ENCODE results near the gene GPC3.

GPC3 gene

DNA sequence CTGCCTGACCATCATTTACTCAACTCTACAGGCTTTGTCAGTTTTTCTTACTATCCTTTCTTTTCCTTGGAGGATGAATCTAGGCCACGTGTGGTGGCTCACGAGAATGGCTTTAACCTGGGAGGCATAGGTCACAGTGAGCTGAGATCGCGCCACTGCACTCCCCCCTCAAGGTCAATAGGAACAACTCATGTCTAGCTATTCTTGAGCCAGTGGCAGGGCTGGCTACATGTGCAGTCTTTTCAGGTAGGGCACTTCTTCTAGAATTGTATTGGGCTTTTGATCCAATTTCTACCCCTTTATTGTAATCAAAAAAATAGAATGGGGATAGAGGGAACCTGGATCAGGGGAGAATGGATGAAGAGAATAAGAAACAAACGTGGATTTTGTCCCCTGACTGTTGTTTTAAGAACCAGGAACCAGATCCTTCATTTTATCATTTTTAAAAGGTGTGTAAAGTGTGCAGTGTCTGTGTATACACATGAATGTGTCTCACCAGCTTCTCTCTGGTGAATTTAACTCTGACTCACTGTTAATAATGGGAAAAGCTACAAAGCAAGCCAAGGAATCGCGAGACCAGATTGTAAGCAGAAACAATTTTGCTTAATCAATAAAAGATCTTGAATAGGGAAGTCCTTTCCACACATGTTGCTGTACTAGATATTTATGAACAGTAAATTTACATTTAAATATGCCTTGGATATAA, 286.2 kb downstream of the GPC3 start:
- Mint-ChIP-seq H3K27ac (no peak overlapping the region), H3K9me3 (no peaks in the 10 kb centered on the region), H3K4me1 (ENCODE audit: low read depth) (no peaks in the 10 kb centered on the region), H3K4me3 (no peak overlapping the region), H3K36me3 (ENCODE audit: low read depth) (no peaks in the 10 kb centered on the region), H3K27me3 (no peaks in the 10 kb centered on the region)

GRCh38 chrX:133698298-133698697, 287.1 kb downstream of the GPC3 start:
- Mint-ChIP-seq H3K4me3 (no peak overlapping the region), H3K36me3 (ENCODE audit: low read depth) (no peaks in the 10 kb centered on the region), H3K4me1 (ENCODE audit: low read depth) (no peaks in the 10 kb centered on the region), H3K27ac (no peak overlapping the region), H3K9me3 (no peaks in the 10 kb centered on the region), H3K27me3 (no peaks in the 10 kb centered on the region)

GRCh38 chrX:133697656-133698055, 287.7 kb downstream of the GPC3 start:
- no peaks in the 10 kb centered on the region for H3K36me3 Mint-ChIP-seq (ENCODE audit: low read depth)
- no peak overlapping the region for H3K4me3 Mint-ChIP-seq
- H3K27ac Mint-ChIP-seq, result no peak overlapping the region
- H3K27me3 Mint-ChIP-seq, result no peaks in the 10 kb centered on the region
- H3K4me1 Mint-ChIP-seq (ENCODE audit: low read depth), result no peaks in the 10 kb centered on the region
- no peaks in the 10 kb centered on the region for H3K9me3 Mint-ChIP-seq

DNA sequence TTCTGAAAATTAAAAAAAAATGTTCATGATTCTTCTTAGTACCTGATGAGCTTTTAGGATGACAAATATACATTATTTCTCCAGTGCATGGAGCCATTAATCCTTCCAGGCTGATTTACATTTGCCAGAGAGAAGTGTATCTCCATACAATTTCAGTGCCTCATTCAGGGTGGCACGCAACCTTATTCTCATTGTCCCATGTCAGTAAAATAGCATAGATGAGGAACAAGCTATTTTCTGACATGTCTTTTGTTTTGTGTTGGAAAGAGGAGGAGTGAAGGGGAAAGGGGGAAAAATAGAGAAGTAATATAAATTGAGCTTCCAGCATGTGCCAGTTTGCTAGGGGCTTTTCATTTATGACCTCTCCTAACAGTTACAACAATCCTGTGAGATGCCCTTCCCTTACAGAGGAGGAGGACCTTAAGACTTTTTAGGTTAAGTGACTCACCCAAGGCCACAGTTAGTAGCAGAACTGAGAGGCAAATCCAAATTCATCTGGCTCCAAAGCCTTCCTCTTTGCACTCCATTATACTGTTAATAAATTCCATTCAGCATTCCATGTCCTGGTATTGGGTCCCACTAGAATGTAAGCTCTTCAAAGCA, 295.3 kb downstream of the GPC3 start:
- H3K27me3 Mint-ChIP-seq, result no peaks in the 10 kb centered on the region
- no peaks in the 10 kb centered on the region for H3K36me3 Mint-ChIP-seq (ENCODE audit: low read depth)
- H3K4me3 Mint-ChIP-seq, result no peak overlapping the region
- no peaks in the 10 kb centered on the region for H3K4me1 Mint-ChIP-seq (ENCODE audit: low read depth)
- no peak overlapping the region for H3K27ac Mint-ChIP-seq
- no peaks in the 10 kb centered on the region for H3K9me3 Mint-ChIP-seq

DNA sequence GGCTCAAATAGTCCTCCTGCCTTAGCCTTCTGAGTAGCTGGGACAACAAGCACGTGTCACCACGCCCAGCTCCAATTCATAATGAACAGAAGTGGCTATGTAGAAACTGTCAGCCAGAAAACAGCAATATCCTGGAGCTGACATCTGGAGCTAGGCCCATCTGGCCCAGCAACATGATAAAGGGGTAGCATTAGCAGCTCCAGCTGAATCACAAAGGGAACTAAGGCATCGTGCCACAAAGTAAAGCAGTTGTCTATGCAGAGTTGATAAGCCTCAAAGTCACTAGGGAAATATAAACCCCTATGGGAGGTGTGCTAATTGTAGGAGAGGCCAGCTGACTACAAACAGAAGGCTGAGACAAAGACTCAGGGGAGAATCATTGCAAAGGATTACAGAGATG, 299.6 kb downstream of the GPC3 start:
- no peak overlapping the region for H3K4me3 Mint-ChIP-seq
- no peaks in the 10 kb centered on the region for H3K9me3 Mint-ChIP-seq
- H3K4me1 Mint-ChIP-seq (ENCODE audit: low read depth), result peaks cover 7% of the 10 kb centered on the region
- no peaks in the 10 kb centered on the region for H3K36me3 Mint-ChIP-seq (ENCODE audit: low read depth)
- no peaks in the 10 kb centered on the region for H3K27me3 Mint-ChIP-seq
- H3K27ac Mint-ChIP-seq, result no peak overlapping the region

- no peaks in the 10 kb centered on the region for H3K27me3 Mint-ChIP-seq
- peaks cover 7% of the 10 kb centered on the region for H3K4me1 Mint-ChIP-seq (ENCODE audit: low read depth)
- H3K27ac Mint-ChIP-seq, result no peak overlapping the region
- H3K9me3 Mint-ChIP-seq, result no peaks in the 10 kb centered on the region
- H3K4me3 Mint-ChIP-seq, result no peak overlapping the region
- H3K36me3 Mint-ChIP-seq (ENCODE audit: low read depth), result no peaks in the 10 kb centered on the region
Measured at GRCh38 chrX:133681897-133682296, 303.5 kb downstream of the GPC3 start.

GRCh38 chrX:133681421-133681820, 304.0 kb downstream of the GPC3 start:
- H3K4me1 Mint-ChIP-seq (ENCODE audit: low read depth), result peaks cover 7% of the 10 kb centered on the region
- no peaks in the 10 kb centered on the region for H3K9me3 Mint-ChIP-seq
- no peaks in the 10 kb centered on the region for H3K27me3 Mint-ChIP-seq
- no peaks in the 10 kb centered on the region for H3K36me3 Mint-ChIP-seq (ENCODE audit: low read depth)
- H3K27ac Mint-ChIP-seq, result no peak overlapping the region
- H3K4me3 Mint-ChIP-seq, result no peak overlapping the region

DNA sequence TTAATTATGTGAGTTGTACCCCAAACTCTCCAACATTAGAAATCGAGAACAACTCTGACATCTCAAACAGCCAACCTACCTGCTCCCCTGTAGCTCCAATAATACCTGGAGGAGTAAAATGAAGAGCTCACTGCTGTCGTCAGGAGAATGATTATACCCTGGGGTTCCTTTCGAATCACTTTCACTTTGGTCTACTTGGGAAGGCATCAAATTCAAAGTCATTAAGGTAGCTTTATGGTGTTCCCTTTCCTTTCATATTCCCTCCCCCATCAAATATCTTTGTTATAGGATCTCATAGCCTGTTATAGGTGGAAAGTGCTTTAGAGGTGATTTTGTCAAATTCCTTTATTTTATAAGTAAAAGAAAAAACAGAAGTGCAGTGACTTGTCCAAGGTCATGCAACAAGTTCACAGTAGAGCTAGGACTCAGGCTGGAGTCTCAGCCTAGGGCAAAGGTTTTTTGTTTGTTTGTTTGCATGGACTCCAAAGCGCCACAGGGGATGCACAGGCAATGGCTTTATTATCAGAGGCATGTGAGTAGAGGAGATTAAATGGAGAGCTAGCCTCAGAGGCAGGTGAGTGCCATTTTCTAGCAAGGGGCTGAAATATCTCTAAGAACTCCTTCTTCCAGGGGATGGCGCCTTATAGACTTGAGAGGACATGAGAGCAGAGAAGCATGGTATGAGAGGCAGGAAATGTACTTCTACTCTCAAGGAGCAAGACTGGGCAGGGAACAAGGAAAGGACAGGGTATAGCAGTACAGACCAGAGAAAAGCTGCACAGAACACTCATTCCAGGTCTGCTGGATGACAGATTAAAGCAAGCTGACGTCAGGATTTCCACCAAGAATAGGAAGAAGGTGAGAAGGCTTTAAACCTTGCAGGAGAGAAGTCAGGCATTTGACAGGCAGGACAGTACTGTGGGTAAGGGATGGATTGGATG, 308.0 kb downstream of the GPC3 start:
- Mint-ChIP-seq H3K4me3 (no peak overlapping the region), H3K27ac (no peak overlapping the region), H3K36me3 (ENCODE audit: low read depth) (no peaks in the 10 kb centered on the region), H3K9me3 (no peaks in the 10 kb centered on the region), H3K4me1 (ENCODE audit: low read depth) (peaks cover 7% of the 10 kb centered on the region), H3K27me3 (no peaks in the 10 kb centered on the region)

GRCh38 chrX:133676344-133677122, 308.9 kb downstream of the GPC3 start:
- no peaks in the 10 kb centered on the region for H3K36me3 Mint-ChIP-seq (ENCODE audit: low read depth)
- peaks cover 7% of the 10 kb centered on the region for H3K4me1 Mint-ChIP-seq (ENCODE audit: low read depth)
- H3K27ac Mint-ChIP-seq, result no peak overlapping the region
- no peaks in the 10 kb centered on the region for H3K9me3 Mint-ChIP-seq
- no peaks in the 10 kb centered on the region for H3K27me3 Mint-ChIP-seq
- H3K4me3 Mint-ChIP-seq, result no peak overlapping the region

- H3K4me1 Mint-ChIP-seq (ENCODE audit: low read depth), result no peaks in the 10 kb centered on the region
- H3K9me3 Mint-ChIP-seq, result no peaks in the 10 kb centered on the region
- no peaks in the 10 kb centered on the region for H3K36me3 Mint-ChIP-seq (ENCODE audit: low read depth)
- no peak overlapping the region for H3K4me3 Mint-ChIP-seq
- H3K27me3 Mint-ChIP-seq, result no peaks in the 10 kb centered on the region
- no peak overlapping the region for H3K27ac Mint-ChIP-seq
Measured at GRCh38 chrX:133674726-133675470, 310.5 kb downstream of the GPC3 start.

GRCh38 chrX:133670383-133670782, 315.0 kb downstream of the GPC3 start:
- Mint-ChIP-seq H3K27ac (no peak overlapping the region), H3K36me3 (ENCODE audit: low read depth) (no peaks in the 10 kb centered on the region), H3K4me1 (ENCODE audit: low read depth) (no peaks in the 10 kb centered on the region), H3K4me3 (no peak overlapping the region), H3K9me3 (no peaks in the 10 kb centered on the region), H3K27me3 (no peaks in the 10 kb centered on the region)

DNA sequence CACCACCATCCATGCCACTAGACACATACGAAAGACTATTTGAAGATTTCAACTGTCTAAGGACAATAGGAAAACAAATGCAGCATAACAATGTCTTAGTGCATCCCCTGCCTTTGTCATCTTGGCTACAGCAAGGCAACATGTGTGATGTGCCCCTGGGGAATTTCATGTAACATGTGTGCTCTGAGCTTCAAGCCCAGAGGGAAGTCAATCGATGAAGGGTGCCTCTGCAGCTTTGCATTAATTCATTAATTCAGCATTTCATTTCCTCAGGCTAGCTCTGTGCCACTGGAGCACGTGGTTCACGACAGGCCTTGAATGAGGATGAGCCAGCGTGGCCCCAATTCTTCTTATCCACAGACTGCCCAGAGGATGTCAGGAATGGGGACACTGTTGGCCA, 316.2 kb downstream of the GPC3 start:
- H3K27me3 Mint-ChIP-seq, result no peaks in the 10 kb centered on the region
- H3K4me1 Mint-ChIP-seq (ENCODE audit: low read depth), result no peaks in the 10 kb centered on the region
- no peak overlapping the region for H3K27ac Mint-ChIP-seq
- H3K36me3 Mint-ChIP-seq (ENCODE audit: low read depth), result no peaks in the 10 kb centered on the region
- no peaks in the 10 kb centered on the region for H3K9me3 Mint-ChIP-seq
- H3K4me3 Mint-ChIP-seq, result no peak overlapping the region

DNA sequence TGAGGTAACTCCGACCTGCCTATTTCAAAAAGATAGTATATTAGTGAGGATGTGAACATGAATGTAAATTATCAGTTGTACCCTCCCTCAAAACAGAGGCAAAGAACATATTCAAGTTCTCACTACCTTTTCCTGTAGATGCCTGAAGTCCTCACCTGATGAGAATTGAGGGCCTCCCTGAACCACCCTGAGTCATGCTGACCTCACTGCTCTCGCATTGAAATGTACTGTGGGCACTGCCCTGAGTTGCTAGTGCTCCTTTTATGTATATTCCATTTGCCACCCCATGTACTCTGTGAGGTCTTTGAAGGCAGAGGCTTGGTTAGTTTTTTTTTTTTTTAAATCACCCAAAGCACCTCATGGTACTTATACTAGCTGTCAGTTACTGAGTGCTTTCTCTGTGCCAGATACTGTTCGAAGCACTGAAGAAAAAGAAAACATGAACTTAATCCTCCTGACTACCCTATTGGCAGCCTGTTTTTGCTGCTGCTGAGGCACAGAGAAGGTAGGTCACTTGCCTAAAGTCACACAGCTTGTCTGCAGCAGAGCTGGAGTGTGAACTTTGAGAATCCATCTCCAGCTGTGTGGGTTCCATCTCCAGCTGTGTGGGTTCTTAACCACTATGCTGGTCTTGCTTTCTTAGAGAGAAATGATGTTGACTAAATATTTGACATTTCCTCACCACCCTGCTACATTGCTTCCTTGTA, 317.0 kb downstream of the GPC3 start:
- Mint-ChIP-seq H3K27ac (no peak overlapping the region), H3K27me3 (no peaks in the 10 kb centered on the region)

DNA sequence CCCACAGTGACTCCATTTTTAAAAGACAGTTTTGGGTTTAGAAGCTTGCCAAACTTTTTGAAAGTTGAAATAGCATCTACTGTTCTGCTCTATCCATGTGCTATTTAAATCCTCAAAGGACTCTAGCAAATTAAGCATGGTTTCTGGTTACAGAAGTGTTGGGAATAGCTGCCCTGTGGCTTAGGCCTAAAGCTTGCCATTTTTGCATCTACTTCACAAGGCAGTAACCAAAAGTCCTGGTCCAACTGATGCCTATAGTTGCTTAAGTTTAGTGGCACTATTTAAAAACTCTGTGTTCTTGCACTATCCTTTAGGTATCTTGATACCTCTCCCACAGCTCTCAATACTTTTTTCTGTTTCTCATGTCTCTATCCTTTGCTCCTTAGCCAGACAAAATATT, 319.1 kb downstream of the GPC3 start:
- no peaks in the 10 kb centered on the region for H3K27me3 Mint-ChIP-seq
- no peaks in the 10 kb centered on the region for H3K4me1 Mint-ChIP-seq (ENCODE audit: low read depth)

More for the DNA sequence above, 317.0 kb downstream of the GPC3 start:
- Mint-ChIP-seq H3K4me3 (no peak overlapping the region), H3K4me1 (ENCODE audit: low read depth) (no peaks in the 10 kb centered on the region), H3K9me3 (no peaks in the 10 kb centered on the region), H3K36me3 (ENCODE audit: low read depth) (no peaks in the 10 kb centered on the region)

More for the DNA sequence above, 319.1 kb downstream of the GPC3 start:
- no peaks in the 10 kb centered on the region for H3K36me3 Mint-ChIP-seq (ENCODE audit: low read depth)
- no peak overlapping the region for H3K27ac Mint-ChIP-seq
- H3K4me3 Mint-ChIP-seq, result no peak overlapping the region
- H3K9me3 Mint-ChIP-seq, result no peaks in the 10 kb centered on the region

Data from stimulated activated naive CD8-positive, alpha-beta T cell treated with anti-CD3 and anti-CD28 coated beads, Interleukin-15, Interleukin-2, amounts not matched to agents 100 ng/mL and 50 ng/mL, for 24 hours (primary cell).